ENCODE data around the gene PLPP1. TPM values are rescaled to one million over a fixed set of nuclear protein-coding genes. Genes with fewer than 3 reads are reported as not detected.
A peak's percentile ranks its signal among the peaks of the same experiment; 100 is the strongest.

The PLPP1 gene
- total and polyA plus RNA-seq, 4 experiments from 2014 or later = 6.1 to 12.4 (median 8.6) TPM

- ChIA-PET POLR2A (ENCODE audit: partially characterized antibody) (no interaction called here), CTCF (ENCODE audit: partially characterized antibody) (no interaction called here)
- no peak overlapping the region for H3K4me3 ChIP-seq (ENCODE audit: low read length in 2 of 2)
- H3K27me3 ChIP-seq (ENCODE audit: insufficient read depth, low read length) = no peaks in the 10 kb centered on the region
- intact Hi-C loops (cut with micrococcal nuclease) = no loop called here
- H3K36me3 ChIP-seq (ENCODE audit: insufficient read depth, low read length) = no peaks in the 10 kb centered on the region
- H3K9me3 ChIP-seq (ENCODE audit: control insufficient read depth in 1 of 2, low read length in 2 of 2) = no peaks in the 10 kb centered on the region
- H3K9me3 Mint-ChIP-seq = peaks cover 3 to 13% (median 9%) of the 10 kb centered on the region in 8 donors
- no peak for DNase-seq
- H3K36me3 Mint-ChIP-seq = peaks cover 13 to 19% of the 10 kb centered on the region in 2 donors
- no peaks in the 10 kb centered on the region for H3K27me3 Mint-ChIP-seq
- H3K27ac ChIP-seq (ENCODE audit: low read depth, low read length) = no peak overlapping the region
- H3K27ac Mint-ChIP-seq = peak overlapping the region; percentile 5 to 88 (median 67)
- H3K4me3 Mint-ChIP-seq = peak overlapping the region in 5 of 8 donors; percentile 3 to 50 (median 41)
- H3K4me1 Mint-ChIP-seq = peaks cover 25 to 40% (median 29%) of the 10 kb centered on the region in 4 donors
- H3K4me1 ChIP-seq (ENCODE audit: insufficient read depth, low read length) = peaks cover 19% of the 10 kb centered on the region
Measured at GRCh38 chr5:55440188-55440646, 94.5 kb downstream of the PLPP1 start.

- H3K9me3 ChIP-seq (ENCODE audit: control insufficient read depth in 1 of 2, low read length in 2 of 2) = no peaks in the 10 kb centered on the region
- no peak overlapping the region for H3K4me3 Mint-ChIP-seq
- no peaks in the 10 kb centered on the region for H3K27me3 ChIP-seq (ENCODE audit: insufficient read depth, low read length)
- ChIA-PET CTCF (ENCODE audit: partially characterized antibody) (no interaction called here), POLR2A (ENCODE audit: partially characterized antibody) (no interaction called here)
- no peak overlapping the region for H3K27ac ChIP-seq (ENCODE audit: low read depth, low read length)
- H3K27me3 Mint-ChIP-seq = no peaks in the 10 kb centered on the region
- peaks cover 19% of the 10 kb centered on the region for H3K4me1 ChIP-seq (ENCODE audit: insufficient read depth, low read length)
- H3K9me3 Mint-ChIP-seq = peaks cover 5 to 25% (median 21%) of the 10 kb centered on the region in 8 donors
- intact Hi-C loops (cut with micrococcal nuclease) = no loop called here
- H3K36me3 Mint-ChIP-seq = peaks cover 23 to 31% of the 10 kb centered on the region in 2 donors
- no peak overlapping the region for H3K4me3 ChIP-seq (ENCODE audit: low read length in 2 of 2)
- no peak for DNase-seq
- no peaks in the 10 kb centered on the region for H3K36me3 ChIP-seq (ENCODE audit: insufficient read depth, low read length)
- H3K27ac Mint-ChIP-seq = peak overlapping the region in 4 of 7 donors; percentile 8 to 81 (median 62)
- H3K4me1 Mint-ChIP-seq = peaks cover 24 to 40% (median 28%) of the 10 kb centered on the region in 4 donors
Measured at GRCh38 chr5:55438998-55439397, 95.8 kb downstream of the PLPP1 start.

- CTCF ChIA-PET (ENCODE audit: partially characterized antibody) = no interaction called here
- Mint-ChIP-seq H3K4me1 (peaks cover 24 to 40% (median 28%) of the 10 kb centered on the region in 4 donors), H3K27ac (peak overlapping the region in 2 of 7 donors; percentile 8 to 88), H3K9me3 (peaks cover 5 to 30% (median 24%) of the 10 kb centered on the region in 8 donors), H3K4me3 (peak overlapping the region in 1 of 8 donors; percentile 27), H3K27me3 (no peaks in the 10 kb centered on the region), H3K36me3 (peaks cover 24 to 34% of the 10 kb centered on the region in 2 donors)
- Histone ChIP-seq H3K4me1 (ENCODE audit: insufficient read depth, low read length) (peaks cover 19% of the 10 kb centered on the region), H3K4me3 (ENCODE audit: low read length in 2 of 2) (no peak overlapping the region), H3K9me3 (ENCODE audit: control insufficient read depth in 1 of 2, low read length in 2 of 2) (no peaks in the 10 kb centered on the region), H3K36me3 (ENCODE audit: insufficient read depth, low read length) (no peaks in the 10 kb centered on the region), H3K27ac (ENCODE audit: low read depth, low read length) (no peak overlapping the region), H3K27me3 (ENCODE audit: insufficient read depth, low read length) (no peaks in the 10 kb centered on the region)
- DNase-seq = no peak
- POLR2A ChIA-PET (ENCODE audit: partially characterized antibody) = no interaction called here
- intact Hi-C loops (cut with micrococcal nuclease) = no loop called here
Measured at GRCh38 chr5:55437859-55438206, 96.9 kb downstream of the PLPP1 start.

DNA sequence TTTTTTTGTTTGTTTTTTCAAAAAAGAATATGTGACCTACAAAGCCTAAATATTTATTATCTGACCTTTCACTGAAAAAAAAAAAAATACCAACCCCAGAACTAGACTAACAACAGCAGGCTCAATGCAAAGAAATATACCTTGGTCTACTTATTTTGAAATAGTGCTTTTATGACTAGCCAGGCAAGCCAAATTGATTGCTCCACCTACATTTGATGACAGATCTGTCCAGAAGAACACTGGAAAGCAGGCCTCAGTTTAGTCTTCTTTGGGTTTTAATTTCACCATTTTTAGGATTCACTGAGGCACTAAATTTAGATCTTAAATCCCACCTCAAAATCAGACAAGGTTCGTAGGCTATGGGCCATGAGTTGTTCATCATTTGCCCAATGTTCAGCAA is 97.3 kb downstream of the PLPP1 start:
- H3K36me3 Mint-ChIP-seq = peaks cover 28 to 38% of the 10 kb centered on the region in 2 donors
- Histone ChIP-seq H3K27ac (ENCODE audit: low read depth, low read length) (no peak overlapping the region), H3K9me3 (ENCODE audit: control insufficient read depth in 1 of 2, low read length in 2 of 2) (no peaks in the 10 kb centered on the region), H3K4me3 (ENCODE audit: low read length in 2 of 2) (no peak overlapping the region), H3K4me1 (ENCODE audit: insufficient read depth, low read length) (peaks cover 19% of the 10 kb centered on the region), H3K27me3 (ENCODE audit: insufficient read depth, low read length) (no peaks in the 10 kb centered on the region), H3K36me3 (ENCODE audit: insufficient read depth, low read length) (no peaks in the 10 kb centered on the region)
- H3K4me3 Mint-ChIP-seq = no peak overlapping the region
- peaks cover 6 to 34% (median 28%) of the 10 kb centered on the region in 8 donors for H3K9me3 Mint-ChIP-seq
- H3K27ac Mint-ChIP-seq = peak overlapping the region in 2 of 7 donors; percentile 23 to 88
- H3K27me3 Mint-ChIP-seq = no peaks in the 10 kb centered on the region
- ChIA-PET POLR2A (ENCODE audit: partially characterized antibody) (no interaction called here), CTCF (ENCODE audit: partially characterized antibody) (no interaction called here)
- intact Hi-C loops (cut with micrococcal nuclease) = no loop called here
- DNase-seq = no peak
- peaks cover 24 to 37% (median 28%) of the 10 kb centered on the region in 4 donors for H3K4me1 Mint-ChIP-seq

- peaks cover 0 to 2% (median 1%) of the 10 kb centered on the region in 4 donors for H3K4me1 Mint-ChIP-seq
- POLR2A ChIA-PET (ENCODE audit: partially characterized antibody) = no interaction called here
- CTCF ChIA-PET (ENCODE audit: partially characterized antibody) = no interaction called here
- peaks cover 9 to 63% (median 50%) of the 10 kb centered on the region in 8 donors for H3K9me3 Mint-ChIP-seq
- H3K36me3 Mint-ChIP-seq = peaks cover 64 to 76% of the 10 kb centered on the region in 2 donors
- H3K4me3 ChIP-seq (ENCODE audit: low read length in 2 of 2) = no peak overlapping the region
- H3K36me3 ChIP-seq (ENCODE audit: insufficient read depth, low read length) = no peaks in the 10 kb centered on the region
- H3K4me3 Mint-ChIP-seq = no peak overlapping the region
- intact Hi-C loops (cut with micrococcal nuclease) = no loop called here
- no peaks in the 10 kb centered on the region for H3K4me1 ChIP-seq (ENCODE audit: insufficient read depth, low read length)
- DNase-seq = no peak
- H3K9me3 ChIP-seq (ENCODE audit: control insufficient read depth in 1 of 2, low read length in 2 of 2) = no peaks in the 10 kb centered on the region
- no peaks in the 10 kb centered on the region for H3K27me3 ChIP-seq (ENCODE audit: insufficient read depth, low read length)
- H3K27ac ChIP-seq (ENCODE audit: low read depth, low read length) = no peak overlapping the region
- H3K27me3 Mint-ChIP-seq = no peaks in the 10 kb centered on the region
- peak overlapping the region in 1 of 7 donors; percentile 10 for H3K27ac Mint-ChIP-seq
Measured at GRCh38 chr5:55432549-55432948, 102.2 kb downstream of the PLPP1 start.

GRCh38 chr5:55429613-55430253 is 105.0 kb downstream of the PLPP1 start:
- Mint-ChIP-seq H3K36me3 (peaks cover 76 to 83% of the 10 kb centered on the region in 2 donors), H3K4me1 (peaks cover 0 to 2% (median 0%) of the 10 kb centered on the region in 4 donors), H3K9me3 (peaks cover 3 to 47% (median 38%) of the 10 kb centered on the region in 8 donors), H3K4me3 (no peak overlapping the region), H3K27me3 (no peaks in the 10 kb centered on the region), H3K27ac (peak overlapping the region in 1 of 7 donors; percentile 60)
- ChIA-PET CTCF (ENCODE audit: partially characterized antibody) (no interaction called here), POLR2A (ENCODE audit: partially characterized antibody) (no interaction called here)
- Histone ChIP-seq H3K27ac (ENCODE audit: low read depth, low read length) (no peak overlapping the region), H3K36me3 (ENCODE audit: insufficient read depth, low read length) (peaks cover 10% of the 10 kb centered on the region), H3K9me3 (ENCODE audit: control insufficient read depth in 1 of 2, low read length in 2 of 2) (no peaks in the 10 kb centered on the region), H3K4me3 (ENCODE audit: low read length in 2 of 2) (no peak overlapping the region), H3K27me3 (ENCODE audit: insufficient read depth, low read length) (no peaks in the 10 kb centered on the region), H3K4me1 (ENCODE audit: insufficient read depth, low read length) (no peaks in the 10 kb centered on the region)
- intact Hi-C loops (cut with micrococcal nuclease) = no loop called here
- no peak for DNase-seq

GRCh38 chr5:55429221-55429612 is 105.5 kb downstream of the PLPP1 start:
- CTCF ChIA-PET (ENCODE audit: partially characterized antibody) = no interaction called here
- Histone ChIP-seq H3K9me3 (ENCODE audit: control insufficient read depth in 1 of 2, low read length in 2 of 2) (no peaks in the 10 kb centered on the region), H3K4me1 (ENCODE audit: insufficient read depth, low read length) (no peaks in the 10 kb centered on the region), H3K36me3 (ENCODE audit: insufficient read depth, low read length) (peaks cover 11% of the 10 kb centered on the region), H3K4me3 (ENCODE audit: low read length in 2 of 2) (no peak overlapping the region), H3K27me3 (ENCODE audit: insufficient read depth, low read length) (no peaks in the 10 kb centered on the region), H3K27ac (ENCODE audit: low read depth, low read length) (no peak overlapping the region)
- peaks cover 3 to 42% (median 33%) of the 10 kb centered on the region in 8 donors for H3K9me3 Mint-ChIP-seq
- peaks cover 76 to 83% of the 10 kb centered on the region in 2 donors for H3K36me3 Mint-ChIP-seq
- intact Hi-C loops (cut with micrococcal nuclease) = no loop called here
- DNase-seq = no peak
- H3K27me3 Mint-ChIP-seq = no peaks in the 10 kb centered on the region
- POLR2A ChIA-PET (ENCODE audit: partially characterized antibody) = no interaction called here
- H3K27ac Mint-ChIP-seq = no peak overlapping the region
- peaks cover 0 to 2% (median 0%) of the 10 kb centered on the region in 4 donors for H3K4me1 Mint-ChIP-seq
- no peak overlapping the region for H3K4me3 Mint-ChIP-seq

All from CD4-positive, alpha-beta memory T cell (primary cell).